Measurements from ENCODE around the gene PIEZO2.

DNA sequence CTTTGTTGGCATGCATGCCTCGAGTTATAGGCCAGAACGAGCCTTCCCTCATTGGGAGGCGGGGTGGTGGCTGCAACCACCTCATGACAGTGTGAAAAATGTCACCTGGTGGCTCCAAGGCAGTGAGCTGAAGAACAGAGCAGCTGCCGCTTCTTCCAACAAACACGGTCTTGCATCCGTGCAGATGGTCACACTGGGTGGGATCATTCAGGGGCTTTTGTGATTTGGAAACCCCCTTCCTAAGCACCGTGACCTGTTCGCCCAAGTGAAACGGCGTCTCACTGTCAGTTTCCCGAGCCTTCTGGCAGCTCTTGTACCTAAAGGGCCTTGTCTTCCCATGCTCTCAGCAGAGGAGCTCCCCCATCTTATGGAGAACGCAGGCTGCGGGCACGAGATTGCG lies 463.9 kb downstream of the PIEZO2 start:
- TF ChIP-seq ZNF70 (CRISPR knock-in tag; IDR thresholded peaks at IDR 0.05), result no peak
- no peak for TF ChIP-seq RARB (CRISPR knock-in tag; IDR thresholded peaks at IDR 0.05)
- no peak for TF ChIP-seq CREB5 (CRISPR knock-in tag; IDR thresholded peaks at IDR 0.05; ENCODE audit: low read depth)
- TF ChIP-seq ARNTL (CRISPR knock-in tag; IDR thresholded peaks at IDR 0.05; ENCODE audit: borderline replicate concordance, low read depth), result no peak
- TF ChIP-seq, protein P1, sequence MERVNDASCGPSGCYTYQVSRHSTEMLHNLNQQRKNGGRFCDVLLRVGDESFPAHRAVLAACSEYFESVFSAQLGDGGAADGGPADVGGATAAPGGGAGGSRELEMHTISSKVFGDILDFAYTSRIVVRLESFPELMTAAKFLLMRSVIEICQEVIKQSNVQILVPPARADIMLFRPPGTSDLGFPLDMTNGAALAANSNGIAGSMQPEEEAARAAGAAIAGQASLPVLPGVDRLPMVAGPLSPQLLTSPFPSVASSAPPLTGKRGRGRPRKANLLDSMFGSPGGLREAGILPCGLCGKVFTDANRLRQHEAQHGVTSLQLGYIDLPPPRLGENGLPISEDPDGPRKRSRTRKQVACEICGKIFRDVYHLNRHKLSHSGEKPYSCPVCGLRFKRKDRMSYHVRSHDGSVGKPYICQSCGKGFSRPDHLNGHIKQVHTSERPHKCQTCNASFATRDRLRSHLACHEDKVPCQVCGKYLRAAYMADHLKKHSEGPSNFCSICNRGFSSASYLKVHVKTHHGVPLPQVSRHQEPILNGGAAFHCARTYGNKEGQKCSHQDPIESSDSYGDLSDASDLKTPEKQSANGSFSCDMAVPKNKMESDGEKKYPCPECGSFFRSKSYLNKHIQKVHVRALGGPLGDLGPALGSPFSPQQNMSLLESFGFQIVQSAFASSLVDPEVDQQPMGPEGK (CRISPR knock-in tag; IDR thresholded peaks at IDR 0.05; ENCODE audit: borderline replicate concordance), result no peak
- TF ChIP-seq TCF4 (CRISPR knock-in tag; IDR thresholded peaks at IDR 0.05; ENCODE audit: borderline replicate concordance), result no peak
- TF ChIP-seq TSHZ2 (CRISPR knock-in tag; IDR thresholded peaks at IDR 0.05), result no peak
- TF ChIP-seq ZNF8 (CRISPR knock-in tag; IDR thresholded peaks at IDR 0.05), result no peak
- TF ChIP-seq ZNF565 (CRISPR knock-in tag; conservative IDR thresholded peaks at IDR 0.05; ENCODE audit: low read depth), result no peak
- TF ChIP-seq ZFP30 (CRISPR knock-in tag; IDR thresholded peaks at IDR 0.05), result no peak
- TF ChIP-seq GLIS3 (CRISPR knock-in tag; IDR thresholded peaks at IDR 0.05), result no peak
- no peak for TF ChIP-seq ZFP3 (CRISPR knock-in tag; IDR thresholded peaks at IDR 0.05)

Measured in SK-N-SH treated with all-trans-retinoic acid at 6 μM for 48 hours (cell line).